Activated CD4-positive, alpha-beta memory T cell treated with anti-CD3 and anti-CD28 coated beads for 36 hours (primary cell): ENCODE results near the gene DMD. TPM values are rescaled to one million over a fixed set of nuclear protein-coding genes. Genes with fewer than 3 reads are reported as not detected.

Source experiments
- CTCF ChIA-PET: fragments of 350-600 bp; sonication (Branson Sonifier 250); formaldehyde crosslinking; loops from one replicate; lab custom pipeline; 2021; ENCODE audit warnings: antibody characterized with exemption, inconsistent platforms; lab: Charles Lee
- POLR2A ChIA-PET: fragments of 350-600 bp; sonication (Branson Sonifier 250); formaldehyde crosslinking; loops from one replicate; lab custom pipeline; 2021; ENCODE audit warnings: antibody characterized with exemption; lab: Charles Lee
- DNase-seq: peaks from one replicate; pipeline ENCODE4 v3.0.0-alpha.2; 2020
- H3K27ac Mint-ChIP-seq: one replicate; pipeline ENCODE4 v1.8.0; 2021; ENCODE audit warnings: mixed read lengths
- H3K27me3 Mint-ChIP-seq: one replicate; pipeline ENCODE4 v1.8.0; 2021; ENCODE audit warnings: mixed read lengths
- H3K36me3 Mint-ChIP-seq: one replicate; pipeline ENCODE4 v1.8.0; 2021; ENCODE audit warnings: mixed read lengths
- H3K4me1 Mint-ChIP-seq: one replicate; pipeline ENCODE4 v1.8.0; 2021; ENCODE audit warnings: low read depth, mixed read lengths
- H3K4me3 Mint-ChIP-seq: one replicate; pipeline ENCODE4 v1.8.0; 2021; ENCODE audit warnings: mild to moderate bottlenecking, mixed read lengths
- H3K9me3 Mint-ChIP-seq: one replicate; pipeline ENCODE4 v1.8.0; 2021; ENCODE audit warnings: mixed read lengths
- intact Hi-C: fragments of 100-400 bp; cut with micrococcal nuclease; formaldehyde crosslinking; loops from one replicate; pipeline ENCODE4 v1.15.1; 2023
- total RNA-seq, 2 experiments: library from RNA; stranded (reverse); gene quantifications; one replicate each; pipeline ENCODE4 v1.2.3, GENCODE V29; 2021

The DMD gene
- total RNA-seq, 2 experiments from 2014 or later: 0.64 to 1.5 TPM

- H3K27me3 Mint-ChIP-seq: no peaks in the 10 kb centered on the region
- ChIA-PET CTCF (no interaction called here), POLR2A (no interaction called here)
- H3K9me3 Mint-ChIP-seq: no peaks in the 10 kb centered on the region
- intact Hi-C loops: no loop called here
- DNase-seq: no peak
- H3K4me1 Mint-ChIP-seq: no peaks in the 10 kb centered on the region
- H3K36me3 Mint-ChIP-seq: no peaks in the 10 kb centered on the region
- H3K27ac Mint-ChIP-seq: no peak overlapping the region
- no peak overlapping the region for H3K4me3 Mint-ChIP-seq
Measured at GRCh38 chrX:31563792-31564191, 1647.6 kb downstream of the DMD start.

- Mint-ChIP-seq H3K27me3 (no peaks in the 10 kb centered on the region), H3K9me3 (no peaks in the 10 kb centered on the region), H3K4me3 (no peak overlapping the region), H3K4me1 (no peaks in the 10 kb centered on the region), H3K27ac (no peak overlapping the region), H3K36me3 (no peaks in the 10 kb centered on the region)
- ChIA-PET POLR2A (no interaction called here), CTCF (no interaction called here)
- intact Hi-C loops: no loop called here
- no peak for DNase-seq
Measured at GRCh38 chrX:31555506-31555905, 1655.8 kb downstream of the DMD start.

- intact Hi-C loops: no loop called here
- Mint-ChIP-seq H3K27ac (no peak overlapping the region), H3K9me3 (no peaks in the 10 kb centered on the region), H3K4me1 (no peaks in the 10 kb centered on the region), H3K36me3 (no peaks in the 10 kb centered on the region), H3K4me3 (no peak overlapping the region), H3K27me3 (no peaks in the 10 kb centered on the region)
- ChIA-PET POLR2A (no interaction called here), CTCF (no interaction called here)
- DNase-seq: no peak
Measured at GRCh38 chrX:31551913-31552312, 1659.4 kb downstream of the DMD start.

GRCh38 chrX:31550158-31550557 lies 1661.2 kb downstream of the DMD start:
- Mint-ChIP-seq H3K9me3 (no peaks in the 10 kb centered on the region), H3K36me3 (no peaks in the 10 kb centered on the region), H3K4me3 (no peak overlapping the region), H3K27me3 (no peaks in the 10 kb centered on the region), H3K4me1 (no peaks in the 10 kb centered on the region), H3K27ac (no peak overlapping the region)
- ChIA-PET POLR2A (no interaction called here), CTCF (no interaction called here)
- intact Hi-C loops: no loop called here
- DNase-seq: no peak

- Mint-ChIP-seq H3K27ac (no peak overlapping the region), H3K4me1 (no peaks in the 10 kb centered on the region), H3K36me3 (no peaks in the 10 kb centered on the region), H3K4me3 (no peak overlapping the region), H3K27me3 (no peaks in the 10 kb centered on the region), H3K9me3 (no peaks in the 10 kb centered on the region)
- intact Hi-C loops: no loop called here
- CTCF ChIA-PET: no interaction called here
- DNase-seq: no peak
- POLR2A ChIA-PET: no interaction called here
Measured at GRCh38 chrX:31547816-31548215, 1663.5 kb downstream of the DMD start.

GRCh38 chrX:31547416-31547815 lies 1663.9 kb downstream of the DMD start:
- no peaks in the 10 kb centered on the region for H3K9me3 Mint-ChIP-seq
- ChIA-PET CTCF (no interaction called here), POLR2A (no interaction called here)
- H3K4me3 Mint-ChIP-seq: no peak overlapping the region
- DNase-seq: no peak
- no peaks in the 10 kb centered on the region for H3K36me3 Mint-ChIP-seq
- no peaks in the 10 kb centered on the region for H3K27me3 Mint-ChIP-seq
- H3K4me1 Mint-ChIP-seq: no peaks in the 10 kb centered on the region
- intact Hi-C loops: no loop called here
- no peak overlapping the region for H3K27ac Mint-ChIP-seq

GRCh38 chrX:31546126-31546525 lies 1665.2 kb downstream of the DMD start:
- intact Hi-C loops: no loop called here
- no peaks in the 10 kb centered on the region for H3K4me1 Mint-ChIP-seq
- no peaks in the 10 kb centered on the region for H3K36me3 Mint-ChIP-seq
- ChIA-PET CTCF (no interaction called here), POLR2A (no interaction called here)
- H3K4me3 Mint-ChIP-seq: no peak overlapping the region
- no peaks in the 10 kb centered on the region for H3K9me3 Mint-ChIP-seq
- H3K27me3 Mint-ChIP-seq: no peaks in the 10 kb centered on the region
- no peak for DNase-seq
- no peak overlapping the region for H3K27ac Mint-ChIP-seq

GRCh38 chrX:31545726-31546125 lies 1665.6 kb downstream of the DMD start:
- Mint-ChIP-seq H3K36me3 (no peaks in the 10 kb centered on the region), H3K4me3 (no peak overlapping the region), H3K27ac (no peak overlapping the region), H3K4me1 (no peaks in the 10 kb centered on the region), H3K27me3 (no peaks in the 10 kb centered on the region), H3K9me3 (no peaks in the 10 kb centered on the region)
- intact Hi-C loops: no loop called here
- CTCF ChIA-PET: no interaction called here
- POLR2A ChIA-PET: no interaction called here
- no peak for DNase-seq

- Mint-ChIP-seq H3K9me3 (no peaks in the 10 kb centered on the region), H3K27ac (no peak overlapping the region), H3K4me3 (no peak overlapping the region), H3K4me1 (no peaks in the 10 kb centered on the region), H3K27me3 (no peaks in the 10 kb centered on the region), H3K36me3 (no peaks in the 10 kb centered on the region)
- intact Hi-C loops: no loop called here
- DNase-seq: no peak
- CTCF ChIA-PET: no interaction called here
- POLR2A ChIA-PET: no interaction called here
Measured at GRCh38 chrX:31545191-31545590, 1666.2 kb downstream of the DMD start.

- no peak for DNase-seq
- Mint-ChIP-seq H3K27me3 (no peaks in the 10 kb centered on the region), H3K4me3 (no peak overlapping the region), H3K4me1 (no peaks in the 10 kb centered on the region), H3K9me3 (no peaks in the 10 kb centered on the region), H3K27ac (no peak overlapping the region), H3K36me3 (no peaks in the 10 kb centered on the region)
- ChIA-PET CTCF (no interaction called here), POLR2A (no interaction called here)
- intact Hi-C loops: no loop called here
Measured at GRCh38 chrX:31543634-31544033, 1667.7 kb downstream of the DMD start.

- H3K4me1 Mint-ChIP-seq: no peaks in the 10 kb centered on the region
- no peaks in the 10 kb centered on the region for H3K27me3 Mint-ChIP-seq
- no peak for DNase-seq
- ChIA-PET CTCF (no interaction called here), POLR2A (no interaction called here)
- H3K36me3 Mint-ChIP-seq: no peaks in the 10 kb centered on the region
- no peaks in the 10 kb centered on the region for H3K9me3 Mint-ChIP-seq
- no peak overlapping the region for H3K27ac Mint-ChIP-seq
- intact Hi-C loops: no loop called here
- H3K4me3 Mint-ChIP-seq: no peak overlapping the region
Measured at GRCh38 chrX:31542566-31542965, 1668.8 kb downstream of the DMD start.

- H3K36me3 Mint-ChIP-seq: no peaks in the 10 kb centered on the region
- no peak overlapping the region for H3K4me3 Mint-ChIP-seq
- H3K4me1 Mint-ChIP-seq: no peaks in the 10 kb centered on the region
- intact Hi-C loops: no loop called here
- CTCF ChIA-PET: no interaction called here
- no peaks in the 10 kb centered on the region for H3K27me3 Mint-ChIP-seq
- no peak overlapping the region for H3K27ac Mint-ChIP-seq
- no peak for DNase-seq
- POLR2A ChIA-PET: no interaction called here
- no peaks in the 10 kb centered on the region for H3K9me3 Mint-ChIP-seq
Measured at GRCh38 chrX:31540313-31540712, 1671.0 kb downstream of the DMD start.

- DNase-seq: no peak
- no peak overlapping the region for H3K4me3 Mint-ChIP-seq
- no peaks in the 10 kb centered on the region for H3K4me1 Mint-ChIP-seq
- intact Hi-C loops: no loop called here
- H3K27ac Mint-ChIP-seq: no peak overlapping the region
- CTCF ChIA-PET: no interaction called here
- H3K9me3 Mint-ChIP-seq: no peaks in the 10 kb centered on the region
- H3K27me3 Mint-ChIP-seq: no peaks in the 10 kb centered on the region
- POLR2A ChIA-PET: no interaction called here
- H3K36me3 Mint-ChIP-seq: no peaks in the 10 kb centered on the region
Measured at GRCh38 chrX:31527455-31528126, 1683.8 kb downstream of the DMD start.
